H1 (cell line): ENCODE measurements around the gene SEC24C. TPM values are rescaled to one million over a fixed set of nuclear protein-coding genes. Genes with fewer than 3 reads are reported as not detected.

Source experiments
- KDM4A ChIP-seq: IDR thresholded peaks from one replicate; pipeline ENCODE4 v1.7.1; 2012; ENCODE audit warnings: low read depth, mild to moderate bottlenecking, moderate library complexity, low read length, inconsistent platforms; ENCODE audit not compliant: severe bottlenecking
- RFX5 ChIP-seq: IDR thresholded peaks from 2 replicates; pipeline ENCODE4 v1.6.1; 2011; ENCODE audit warnings: low read depth, low read length, improper control_type of control experiment, borderline replicate concordance
- RNF2 ChIP-seq: fragments of 200-900, 300-1000 bp; sonication (generic); IDR thresholded peaks from 2 replicates; pipeline ENCODE4 v1.7.1; 2016; ENCODE audit warnings: borderline replicate concordance, low read depth, mild to moderate bottlenecking, antibody characterized with exemption, low read length; ENCODE audit not compliant: poor library complexity, severe bottlenecking; ENCODE audit errors: missing control alignments
- SP2 ChIP-seq: IDR thresholded peaks from 2 replicates; pipeline ENCODE4 v1.6.1; 2012; ENCODE audit warnings: mild to moderate bottlenecking, low read length, inconsistent platforms
- polyA plus RNA-seq, 7 experiments: library from polyadenylated mRNA; depleted of rRNA in 3 of 7; stranded (reverse) in 5 of 7; unstranded in 2 of 7; fragments of >200 nt in 5 of 7; fragments of 200-250 nt in 2 of 7; gene quantifications; 1 replicate in 5 of 7; 2 replicates in 1 of 7; 4 replicates in 1 of 7; pipeline versions ENCODE4 v1.2.1 to v1.2.3, GENCODE V29; 2011 to 2013; ENCODE audit warnings: missing spikeins in 2 of 7, mixed read lengths in 2 of 7
- total RNA-seq: library from RNA; stranded (reverse); fragmentation: NEBNext Ultra II Directional; extraction: Animal tissue kit (Norgen Biotek cat#: 25700); gene quantifications from 2 replicates; pipeline ENCODE4 v1.2.1, GENCODE V29; 2021

The SEC24C gene
- total and polyA plus RNA-seq, 2 of the 8 experiments (the other 6 are each of a cell fraction or from before 2014, with no cell fraction given), result 63.2 to 67.4 TPM

DNA sequence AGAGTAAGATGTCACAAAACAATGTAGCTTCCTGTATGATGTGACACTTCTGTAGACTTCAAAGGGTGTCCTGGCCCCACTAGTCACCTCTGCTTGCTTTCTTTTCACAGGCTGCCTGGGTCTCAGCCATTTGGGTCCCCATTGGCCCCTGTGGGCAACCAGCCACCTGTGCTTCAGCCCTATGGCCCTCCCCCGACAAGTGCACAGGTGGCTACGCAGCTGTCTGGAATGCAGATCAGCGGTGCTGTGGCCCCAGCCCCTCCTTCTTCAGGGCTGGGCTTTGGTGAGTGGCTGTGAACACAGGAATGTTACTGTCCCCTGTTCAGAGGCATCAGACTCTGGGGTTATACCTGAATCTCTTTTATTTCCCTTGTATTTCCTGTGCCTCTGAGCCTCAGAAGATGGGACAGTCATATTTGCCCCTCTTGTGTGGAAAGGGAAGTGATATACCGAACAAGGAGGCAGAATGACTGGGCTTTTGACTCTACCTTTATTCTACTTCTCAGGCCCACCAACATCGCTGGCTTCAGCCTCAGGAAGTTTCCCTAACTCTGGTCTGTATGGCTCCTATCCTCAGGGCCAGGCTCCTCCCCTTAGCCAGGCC lies 15.4 kb downstream of the SEC24C start (continued):
- TF ChIP-seq RFX5 (no peak), KDM4A (no peak), SP2 (no peak), RNF2 (no peak)
- TF ChIP-seq, all 59 proteins: peak for 0
